HuH-7.5 (cell line): ENCODE measurements around the gene KDM5A.

Experiments used
- DNase-seq: peaks from one replicate; pipeline ENCODE4 v3.0.0; 2011; ENCODE audit warnings: low spot score

KDM5A gene

GRCh38 chr12:272942-273341, 116.2 kb downstream of the KDM5A start:
- no peak for DNase-seq

GRCh38 chr12:271161-271560, 118.0 kb downstream of the KDM5A start:
- DNase-seq, result no peak

- DNase-seq, result no peak
Measured at GRCh38 chr12:269191-269590, 119.9 kb downstream of the KDM5A start.

GRCh38 chr12:268483-268840, 120.7 kb downstream of the KDM5A start:
- DNase-seq, result no peak

GRCh38 chr12:267581-268482, 121.3 kb downstream of the KDM5A start:
- DNase-seq, result no peak

GRCh38 chr12:265096-265495, 124.0 kb downstream of the KDM5A start:
- no peak for DNase-seq

GRCh38 chr12:264269-264668, 124.9 kb downstream of the KDM5A start:
- DNase-seq, result no peak

GRCh38 chr12:263574-263973, 125.5 kb downstream of the KDM5A start:
- no peak for DNase-seq

GRCh38 chr12:262817-263216, 126.3 kb downstream of the KDM5A start, which contains the start of gene SLC6A13:
TSS of gene SLC6A13 (minus strand) at chr12:262836. CDS start at chr12:260052, 2,784 bp downstream.
- no peak for DNase-seq

- DNase-seq, result no peak
Measured at GRCh38 chr12:262113-262512, 127.0 kb downstream of the KDM5A start.

GRCh38 chr12:257521-258321, 131.4 kb downstream of the KDM5A start:
- no peak for DNase-seq

- no peak for DNase-seq
Measured at GRCh38 chr12:256958-257357, 132.2 kb downstream of the KDM5A start.

GRCh38 chr12:256225-256624, 132.9 kb downstream of the KDM5A start:
- DNase-seq, result no peak

- no peak for DNase-seq
Measured at GRCh38 chr12:254912-255311, 134.2 kb downstream of the KDM5A start.

GRCh38 chr12:254039-254438, 135.1 kb downstream of the KDM5A start:
- no peak for DNase-seq

- no peak for DNase-seq
Measured at GRCh38 chr12:253116-253831, 135.8 kb downstream of the KDM5A start.

GRCh38 chr12:252636-253035, 136.5 kb downstream of the KDM5A start:
- DNase-seq, result no peak

GRCh38 chr12:247271-247670, 141.8 kb downstream of the KDM5A start:
- DNase-seq, result no peak

- DNase-seq, result no peak
Measured at GRCh38 chr12:243381-243780, 145.7 kb downstream of the KDM5A start.

GRCh38 chr12:242496-242895, 146.6 kb downstream of the KDM5A start:
- DNase-seq, result no peak

GRCh38 chr12:241266-241665, 147.9 kb downstream of the KDM5A start:
- no peak for DNase-seq

GRCh38 chr12:240566-240965, 148.6 kb downstream of the KDM5A start:
- DNase-seq, result no peak
